ENCODE data around the gene OR51B4.

OR51B4 gene

GRCh38 chr11:5288906-5289550, 12.7 kb downstream of the OR51B4 start:
- DNase-seq (ENCODE audit: low read depth, low spot score): no peak
- no peak for TF ChIP-seq CTCF (IDR thresholded peaks at IDR 0.05; ENCODE audit: insufficient read depth, low read length, missing control alignments)
- POLR2A ChIA-PET: interaction anchor here (0.8 to 1.7 kb wide), 3 partner anchors 8 to 79 kb away, joined by 3 to 12 read pairs (median 8); no protein-coding TSS in a partner anchor
- no peak overlapping the region for H3K4me3 ChIP-seq (ENCODE audit: low read depth, low read length)
- CTCF ChIA-PET: interaction anchor here (0.6 to 2.6 kb wide), 10 partner anchors 8 to 593 kb away, joined by 3 to 10 read pairs (median 3); no protein-coding TSS in a partner anchor

GRCh38 chr11:5288108-5288905, 13.4 kb downstream of the OR51B4 start:
- no peak for DNase-seq (ENCODE audit: low read depth, low spot score)
- no peak overlapping the region for H3K4me3 ChIP-seq (ENCODE audit: low read depth, low read length)
- TF ChIP-seq CTCF (IDR thresholded peaks at IDR 0.05; ENCODE audit: insufficient read depth, low read length, missing control alignments): no peak
- CTCF ChIA-PET: interaction anchor here (1.0 to 1.6 kb wide), 4 partner anchors 7 to 84 kb away, joined by 3 to 5 read pairs (median 4); no protein-coding TSS in a partner anchor
- POLR2A ChIA-PET: interaction anchor here (1.0 to 1.7 kb wide), 2 partner anchors 8 to 80 kb away, joined by 8 to 12 read pairs; no protein-coding TSS in a partner anchor

GRCh38 chr11:5286901-5287300, 14.8 kb downstream of the OR51B4 start:
- CTCF ChIA-PET: no interaction called here
- no peak for DNase-seq (ENCODE audit: low read depth, low spot score)
- H3K4me3 ChIP-seq (ENCODE audit: low read depth, low read length): no peak overlapping the region
- POLR2A ChIA-PET: no interaction called here
- no peak for TF ChIP-seq CTCF (IDR thresholded peaks at IDR 0.05; ENCODE audit: insufficient read depth, low read length, missing control alignments)

GRCh38 chr11:5286351-5286750, 15.4 kb downstream of the OR51B4 start:
- TF ChIP-seq CTCF (IDR thresholded peaks at IDR 0.05; ENCODE audit: insufficient read depth, low read length, missing control alignments): no peak
- no peak overlapping the region for H3K4me3 ChIP-seq (ENCODE audit: low read depth, low read length)
- ChIA-PET POLR2A (no interaction called here), CTCF (interaction anchor here (1.0 kb wide), 1 partner anchor 84 kb away, joined by 3 read pairs; no protein-coding TSS in a partner anchor)
- DNase-seq (ENCODE audit: low read depth, low spot score): no peak

- ChIA-PET POLR2A (no interaction called here), CTCF (interaction anchor here (1.0 kb wide), 1 partner anchor 84 kb away, joined by 3 read pairs; no protein-coding TSS in a partner anchor)
- no peak for DNase-seq (ENCODE audit: low read depth, low spot score)
- no peak overlapping the region for H3K4me3 ChIP-seq (ENCODE audit: low read depth, low read length)
- TF ChIP-seq CTCF (IDR thresholded peaks at IDR 0.05; ENCODE audit: insufficient read depth, low read length, missing control alignments): no peak
Measured at GRCh38 chr11:5285703-5286340, 15.9 kb downstream of the OR51B4 start.

GRCh38 chr11:5284637-5285036, 17.1 kb downstream of the OR51B4 start:
- ChIA-PET POLR2A (no interaction called here), CTCF (no interaction called here)
- DNase-seq (ENCODE audit: low read depth, low spot score): no peak
- no peak for TF ChIP-seq CTCF (IDR thresholded peaks at IDR 0.05; ENCODE audit: insufficient read depth, low read length, missing control alignments)
- no peak overlapping the region for H3K4me3 ChIP-seq (ENCODE audit: low read depth, low read length)
